HepG2 (cell line): Measurements from ENCODE around the gene TBX10. TPM values are rescaled to one million over a fixed set of nuclear protein-coding genes. Genes with fewer than 3 reads are reported as not detected.
A peak's percentile ranks its signal among the peaks of the same experiment; 100 is the strongest.

ENCODE experiments used
- CBX2 ChIP-seq, 2 experiments: fragments of 200-600 bp in 1 of 2; sonication (generic); formaldehyde crosslinking in 1 of 2; IDR thresholded peaks; 2 replicates each; pipeline versions ENCODE4 v1.7.0 to v1.8.1; 2018 to 2022; ENCODE audit warnings: low read depth in 2 of 2, low read length in 1 of 2, mild to moderate bottlenecking in 1 of 2, missing genetic modification reagents in 1 of 2
- CCAR2 ChIP-seq: fragments of 200-400 bp; formaldehyde crosslinking; optimal IDR thresholded peaks from 2 replicates; pipeline ENCODE3; 2018; ENCODE audit warnings: low read depth, mild to moderate bottlenecking, low read length, moderate library complexity
- CSRNP1 ChIP-seq: sonication (generic); formaldehyde crosslinking; IDR thresholded peaks from 2 replicates; pipeline ENCODE4 v1.8.1; 2023; ENCODE audit warnings: mild to moderate bottlenecking, missing genetic modification reagents
- ETV6 ChIP-seq: sonication (generic); formaldehyde crosslinking; conservative IDR thresholded peaks from 2 replicates; pipeline ENCODE4 v1.4.0; 2020; ENCODE audit warnings: missing genetic modification reagents
- GLMP ChIP-seq: sonication (generic); formaldehyde crosslinking; IDR thresholded peaks from 2 replicates; pipeline ENCODE4 v1.9.0; 2021; ENCODE audit warnings: missing genetic modification reagents, mild to moderate bottlenecking, borderline replicate concordance
- HIVEP1 ChIP-seq: sonication (generic); formaldehyde crosslinking; IDR thresholded peaks from 2 replicates; pipeline ENCODE4 v1.4.0; 2020; ENCODE audit warnings: mild to moderate bottlenecking, missing genetic modification reagents
- MAFG ChIP-seq: sonication (generic); formaldehyde crosslinking; IDR thresholded peaks from 2 replicates; pipeline ENCODE4 v1.5.1; 2020; ENCODE audit warnings: mild to moderate bottlenecking, missing genetic modification reagents
- MTF2 ChIP-seq: sonication (generic); formaldehyde crosslinking; IDR thresholded peaks from 2 replicates; pipeline ENCODE4 v1.5.0; 2020; ENCODE audit warnings: missing genetic modification reagents, borderline replicate concordance
- PTBP1 ChIP-seq: fragments of 200-400 bp; formaldehyde crosslinking; IDR thresholded peaks from 2 replicates; pipeline ENCODE4 v1.6.1; 2018; ENCODE audit warnings: low read length, low read depth; ENCODE audit not compliant: poor library complexity, severe bottlenecking
- RAD51 ChIP-seq: fragments of 450-650 bp; IDR thresholded peaks from 2 replicates; pipeline ENCODE4 v1.6.1; 2016; ENCODE audit warnings: borderline replicate concordance
- RBM39 ChIP-seq: fragments of 200-400 bp; formaldehyde crosslinking; IDR thresholded peaks from one replicate; pipeline ENCODE4 v1.6.1; 2018; ENCODE audit warnings: antibody characterized with exemption, mild to moderate bottlenecking, low read depth, low read length; ENCODE audit not compliant: poor library complexity, severe bottlenecking
- RELA ChIP-seq: sonication (generic); formaldehyde crosslinking; IDR thresholded peaks from 2 replicates; pipeline ENCODE4 v1.4.0; 2020; ENCODE audit warnings: missing genetic modification reagents
- RXRA ChIP-seq: sonication (generic); formaldehyde crosslinking; IDR thresholded peaks from 2 replicates; pipeline ENCODE4 v1.5.1; 2020; ENCODE audit warnings: missing genetic modification reagents
- TFE3 ChIP-seq: IDR thresholded peaks from 2 replicates; pipeline ENCODE4 v1.6.1; 2016
- ZBTB21 ChIP-seq: sonication (generic); formaldehyde crosslinking; IDR thresholded peaks from 2 replicates; pipeline ENCODE4 v1.4.0; 2020; ENCODE audit warnings: missing genetic modification reagents
- ZBTB26 ChIP-seq: IDR thresholded peaks from 2 replicates; pipeline ENCODE4 v1.6.1; 2016; ENCODE audit warnings: missing compliant biosample characterization, missing genetic modification reagents, borderline replicate concordance
- ZBTB3 ChIP-seq: sonication (generic); formaldehyde crosslinking; IDR thresholded peaks from 2 replicates; pipeline ENCODE4 v1.4.0; 2020; ENCODE audit warnings: low read depth, mild to moderate bottlenecking, moderate library complexity, missing genetic modification reagents, borderline replicate concordance
- ZNF331 ChIP-seq: sonication (generic); formaldehyde crosslinking; IDR thresholded peaks from 2 replicates; pipeline ENCODE4 v1.4.0; 2020; ENCODE audit warnings: missing genetic modification reagents
- ZNF567 ChIP-seq: sonication (generic); formaldehyde crosslinking; IDR thresholded peaks from 2 replicates; pipeline ENCODE4 v1.8.1; 2023; ENCODE audit warnings: mild to moderate bottlenecking, missing genetic modification reagents, borderline replicate concordance
- ZNF670 ChIP-seq: sonication (generic); formaldehyde crosslinking; IDR thresholded peaks from 2 replicates; pipeline ENCODE4 v1.8.0; 2022; ENCODE audit warnings: mild to moderate bottlenecking, missing genetic modification reagents, borderline replicate concordance
- ZSCAN21 ChIP-seq: sonication (generic); formaldehyde crosslinking; IDR thresholded peaks from 2 replicates; pipeline ENCODE4 v1.8.0; 2022; ENCODE audit warnings: mild to moderate bottlenecking, missing genetic modification reagents, moderate library complexity, borderline replicate concordance
- polyA plus RNA-seq, 8 experiments: library from polyadenylated mRNA; depleted of rRNA in 3 of 8; stranded (reverse) in 7 of 8; unstranded in 1 of 8; fragments of >200 nt; fragmentation: Illumina TruSeq in 4 of 8; extraction: Trizol in 4 of 8; gene quantifications; 2 replicates each; pipeline versions ENCODE4 v1.2.1 to v1.2.3, GENCODE V29; 2011 to 2016; ENCODE audit warnings: low read depth in 4 of 8, missing spikeins in 1 of 8, mixed read lengths in 1 of 8; ENCODE audit not compliant: insufficient read depth in 1 of 8
- total RNA-seq, 5 experiments: library from RNA; depleted of rRNA; stranded (reverse); fragments of >200 nt; fragmentation: Illumina TruSeq; extraction: Trizol; gene quantifications; 2 replicates each; pipeline ENCODE4 v1.2.3, GENCODE V29; 2016; ENCODE audit warnings: low read depth in 1 of 5
- TF ChIP-seq, protein P1 (sequence below): sonication (generic); formaldehyde crosslinking; IDR thresholded peaks from 2 replicates; pipeline ENCODE4 v1.4.0; 2020; ENCODE audit warnings: missing genetic modification reagents

Gene TBX10
- total and polyA plus RNA-seq, 2 of the 13 experiments (the other 11 are each of a cell fraction or from before 2014, with no cell fraction given), result 0.27 to 1.7 TPM

DNA sequence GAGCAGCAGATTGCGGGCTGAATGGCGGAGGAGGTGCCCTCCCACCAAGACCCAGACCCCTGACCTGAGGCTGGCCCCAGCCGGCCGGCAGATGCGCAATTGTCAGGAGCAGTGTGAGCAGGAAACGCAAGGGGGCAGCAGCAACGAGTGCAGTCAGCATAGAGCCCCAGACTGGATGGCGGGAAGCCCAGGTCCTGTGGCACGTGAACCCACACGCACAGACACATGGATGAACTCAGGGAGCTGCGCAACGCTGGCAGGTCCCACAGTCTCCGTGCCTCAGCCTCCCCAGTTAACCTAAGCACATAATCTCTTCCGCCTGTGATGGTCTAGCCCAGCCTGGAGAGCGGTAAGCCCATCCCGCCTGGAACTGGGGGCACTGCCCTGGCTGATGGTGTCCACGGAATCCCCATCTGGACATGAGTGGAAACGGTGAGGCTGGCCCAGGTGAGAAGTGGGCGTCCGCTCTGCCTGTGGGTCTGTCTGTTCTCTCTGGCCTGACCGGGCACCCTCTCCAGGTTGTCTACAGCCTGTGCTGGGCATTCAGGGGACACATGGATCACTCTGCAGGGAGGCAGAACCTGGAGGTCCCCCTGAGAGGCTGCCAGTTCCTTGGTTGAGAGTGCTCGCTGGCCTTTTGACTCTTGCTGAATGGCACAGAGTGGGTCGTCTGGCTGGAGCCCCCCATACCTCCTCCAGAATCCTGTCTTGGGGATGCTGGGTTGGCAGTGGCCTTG lies 626 bp upstream of the TBX10 start (continued):
- TF ChIP-seq CSRNP1 (CRISPR knock-in tag), result no peak; the same call in 1 of the 2 replicates
- TF ChIP-seq ZBTB3 (CRISPR knock-in tag), result no peak
- TF ChIP-seq CCAR2, result no peak
- TF ChIP-seq ZBTB26 (CRISPR knock-in tag), result no peak; the same call in 1 of the 2 replicates
- peak; percentile 48; the same call in 1 of the 2 replicates for TF ChIP-seq RXRA (CRISPR knock-in tag)
- TF ChIP-seq TFE3, result peak; percentile 60; the same call in 1 of the 2 replicates
- no peak for TF ChIP-seq ZBTB21
- peak; percentile 66; the same call in 1 of the 2 replicates for TF ChIP-seq HIVEP1
- TF ChIP-seq ZSCAN21 (CRISPR knock-in tag), result peak; percentile 80; the same call in 1 of the 2 replicates
- no peak for TF ChIP-seq GLMP (CRISPR knock-in tag)
- no peak for TF ChIP-seq RBM39
- no peak for TF ChIP-seq PTBP1
- TF ChIP-seq ZNF567 (CRISPR knock-in tag), result no peak
- TF ChIP-seq CBX2 (IDR thresholded peaks at IDR 0.05; ENCODE audit: low read depth, low read length), result no peak
- no peak for TF ChIP-seq CBX2 (CRISPR knock-in tag; IDR thresholded peaks at IDR 0.05; ENCODE audit: low read depth)
- no peak for TF ChIP-seq ETV6 (CRISPR knock-in tag)
- no peak for TF ChIP-seq MAFG (CRISPR knock-in tag)
- no peak for TF ChIP-seq RAD51
- no peak for TF ChIP-seq RELA
- TF ChIP-seq, protein P1, sequence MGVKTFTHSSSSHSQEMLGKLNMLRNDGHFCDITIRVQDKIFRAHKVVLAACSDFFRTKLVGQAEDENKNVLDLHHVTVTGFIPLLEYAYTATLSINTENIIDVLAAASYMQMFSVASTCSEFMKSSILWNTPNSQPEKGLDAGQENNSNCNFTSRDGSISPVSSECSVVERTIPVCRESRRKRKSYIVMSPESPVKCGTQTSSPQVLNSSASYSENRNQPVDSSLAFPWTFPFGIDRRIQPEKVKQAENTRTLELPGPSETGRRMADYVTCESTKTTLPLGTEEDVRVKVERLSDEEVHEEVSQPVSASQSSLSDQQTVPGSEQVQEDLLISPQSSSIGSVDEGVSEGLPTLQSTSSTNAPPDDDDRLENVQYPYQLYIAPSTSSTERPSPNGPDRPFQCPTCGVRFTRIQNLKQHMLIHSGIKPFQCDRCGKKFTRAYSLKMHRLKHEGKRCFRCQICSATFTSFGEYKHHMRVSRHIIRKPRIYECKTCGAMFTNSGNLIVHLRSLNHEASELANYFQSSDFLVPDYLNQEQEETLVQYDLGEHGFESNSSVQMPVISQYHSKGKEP (CRISPR knock-in tag), result no peak
- peak; percentile 72; the same call in 1 of the 2 replicates for TF ChIP-seq ZNF331 (CRISPR knock-in tag)
- no peak; the same call in 1 of the 2 replicates for TF ChIP-seq ZNF670 (CRISPR knock-in tag)
- peak; percentile 71; the same call in 1 of the 2 replicates for TF ChIP-seq MTF2 (CRISPR knock-in tag)
